HepG2 (cell line): Measurements from ENCODE around the gene TBC1D16. TPM values are rescaled to one million over a fixed set of nuclear protein-coding genes. Genes with fewer than 3 reads are reported as not detected.

Experiments
- CCAR2 ChIP-seq: fragments of 200-400 bp; formaldehyde crosslinking; optimal IDR thresholded peaks from 2 replicates; pipeline ENCODE3; 2018; ENCODE audit warnings: low read depth, mild to moderate bottlenecking, low read length, moderate library complexity
- FOXA3 ChIP-seq: IDR thresholded peaks from 2 replicates; pipeline ENCODE4 v1.6.1; 2016; ENCODE audit warnings: missing genetic modification reagents, missing compliant biosample characterization
- FOXC1 ChIP-seq: sonication (generic); formaldehyde crosslinking; IDR thresholded peaks from 2 replicates; pipeline ENCODE4 v1.8.0; 2022; ENCODE audit warnings: mild to moderate bottlenecking, missing genetic modification reagents, borderline replicate concordance
- GATAD1 ChIP-seq: IDR thresholded peaks from 2 replicates; pipeline ENCODE4 v1.6.1; 2016; ENCODE audit warnings: missing genetic modification reagents, missing compliant biosample characterization
- IKZF1 ChIP-seq: fragments of 450-650 bp; IDR thresholded peaks from 2 replicates; pipeline ENCODE4 v1.7.1; 2016
- RAD21 ChIP-seq: fragments of 450-650 bp; formaldehyde crosslinking; IDR thresholded peaks from 2 replicates; pipeline ENCODE4 v1.5.0; 2020; ENCODE audit warnings: mild to moderate bottlenecking
- TCF7L2 ChIP-seq: IDR thresholded peaks from 2 replicates; pipeline ENCODE4 v1.6.1; 2011; ENCODE audit warnings: mild to moderate bottlenecking, low read depth, low read length, moderate library complexity
- YEATS4 ChIP-seq: sonication (generic); formaldehyde crosslinking; IDR thresholded peaks from 2 replicates; pipeline ENCODE4 v1.4.0; 2020; ENCODE audit warnings: missing genetic modification reagents, borderline replicate concordance
- ZBTB38 ChIP-seq: sonication (generic); formaldehyde crosslinking; IDR thresholded peaks from 2 replicates; pipeline ENCODE4 v1.5.1; 2020; ENCODE audit warnings: mild to moderate bottlenecking, missing genetic modification reagents
- ZNF17 ChIP-seq: sonication (generic); formaldehyde crosslinking; IDR thresholded peaks from 2 replicates; pipeline ENCODE4 v1.5.0; 2020; ENCODE audit warnings: mild to moderate bottlenecking, missing genetic modification reagents
- ZNF230 ChIP-seq: sonication (generic); formaldehyde crosslinking; IDR thresholded peaks from 2 replicates; pipeline ENCODE4 v1.4.0; 2020; ENCODE audit warnings: mild to moderate bottlenecking, missing genetic modification reagents
- ZNF253 ChIP-seq: sonication (generic); formaldehyde crosslinking; IDR thresholded peaks from 2 replicates; pipeline ENCODE4 v1.8.0; 2022; ENCODE audit warnings: mild to moderate bottlenecking, missing genetic modification reagents, borderline replicate concordance
- ZNF296 ChIP-seq: sonication (generic); formaldehyde crosslinking; conservative IDR thresholded peaks from 2 replicates; pipeline ENCODE4 v1.5.0; 2020; ENCODE audit warnings: mild to moderate bottlenecking, missing genetic modification reagents
- ZNF430 ChIP-seq: sonication (generic); formaldehyde crosslinking; IDR thresholded peaks from 2 replicates; pipeline ENCODE4 v1.9.0; 2021; ENCODE audit warnings: mild to moderate bottlenecking, missing genetic modification reagents
- ZNF451 ChIP-seq: sonication (generic); formaldehyde crosslinking; IDR thresholded peaks from 2 replicates; pipeline ENCODE4 v1.5.0; 2020; ENCODE audit warnings: mild to moderate bottlenecking, missing genetic modification reagents
- ZNF670 ChIP-seq: sonication (generic); formaldehyde crosslinking; IDR thresholded peaks from 2 replicates; pipeline ENCODE4 v1.8.0; 2022; ENCODE audit warnings: mild to moderate bottlenecking, missing genetic modification reagents, borderline replicate concordance
- ZSCAN31 ChIP-seq: sonication (generic); formaldehyde crosslinking; IDR thresholded peaks from 2 replicates; pipeline ENCODE4 v1.5.0; 2020; ENCODE audit warnings: low read depth, mild to moderate bottlenecking, missing genetic modification reagents
- polyA plus RNA-seq, 8 experiments: library from polyadenylated mRNA; depleted of rRNA in 3 of 8; stranded (reverse) in 7 of 8; unstranded in 1 of 8; fragments of >200 nt; fragmentation: Illumina TruSeq in 4 of 8; extraction: Trizol in 4 of 8; gene quantifications; 2 replicates each; pipeline versions ENCODE4 v1.2.1 to v1.2.3, GENCODE V29; 2011 to 2016; ENCODE audit warnings: low read depth in 4 of 8, missing spikeins in 1 of 8, mixed read lengths in 1 of 8; ENCODE audit not compliant: insufficient read depth in 1 of 8
- total RNA-seq, 5 experiments: library from RNA; depleted of rRNA; stranded (reverse); fragments of >200 nt; fragmentation: Illumina TruSeq; extraction: Trizol; gene quantifications; 2 replicates each; pipeline ENCODE4 v1.2.3, GENCODE V29; 2016; ENCODE audit warnings: low read depth in 1 of 5
- TF ChIP-seq, protein P1 (sequence below): sonication (generic); formaldehyde crosslinking; IDR thresholded peaks from 2 replicates; pipeline ENCODE4 v1.8.1; 2023; ENCODE audit warnings: mild to moderate bottlenecking, missing genetic modification reagents
- TF ChIP-seq, protein P2 (sequence below): sonication (generic); formaldehyde crosslinking; IDR thresholded peaks from 2 replicates; pipeline ENCODE4 v1.5.1; 2020; ENCODE audit warnings: mild to moderate bottlenecking, missing genetic modification reagents
- TF ChIP-seq, protein P3 (sequence below): IDR thresholded peaks from 2 replicates; pipeline ENCODE4 v1.6.1; 2016
- TF ChIP-seq, protein P4 (sequence below): IDR thresholded peaks from 2 replicates; pipeline ENCODE4 v1.6.1; 2016; ENCODE audit warnings: low read depth
- TF ChIP-seq, protein P5 (sequence below): sonication (generic); formaldehyde crosslinking; IDR thresholded peaks from 2 replicates; pipeline ENCODE4 v1.4.0; 2020; ENCODE audit warnings: missing genetic modification reagents

TBC1D16 gene
- total and polyA plus RNA-seq, 2 of the 13 experiments (the other 11 are each of a cell fraction or from before 2014, with no cell fraction given): 14.9 to 24.9 TPM

DNA sequence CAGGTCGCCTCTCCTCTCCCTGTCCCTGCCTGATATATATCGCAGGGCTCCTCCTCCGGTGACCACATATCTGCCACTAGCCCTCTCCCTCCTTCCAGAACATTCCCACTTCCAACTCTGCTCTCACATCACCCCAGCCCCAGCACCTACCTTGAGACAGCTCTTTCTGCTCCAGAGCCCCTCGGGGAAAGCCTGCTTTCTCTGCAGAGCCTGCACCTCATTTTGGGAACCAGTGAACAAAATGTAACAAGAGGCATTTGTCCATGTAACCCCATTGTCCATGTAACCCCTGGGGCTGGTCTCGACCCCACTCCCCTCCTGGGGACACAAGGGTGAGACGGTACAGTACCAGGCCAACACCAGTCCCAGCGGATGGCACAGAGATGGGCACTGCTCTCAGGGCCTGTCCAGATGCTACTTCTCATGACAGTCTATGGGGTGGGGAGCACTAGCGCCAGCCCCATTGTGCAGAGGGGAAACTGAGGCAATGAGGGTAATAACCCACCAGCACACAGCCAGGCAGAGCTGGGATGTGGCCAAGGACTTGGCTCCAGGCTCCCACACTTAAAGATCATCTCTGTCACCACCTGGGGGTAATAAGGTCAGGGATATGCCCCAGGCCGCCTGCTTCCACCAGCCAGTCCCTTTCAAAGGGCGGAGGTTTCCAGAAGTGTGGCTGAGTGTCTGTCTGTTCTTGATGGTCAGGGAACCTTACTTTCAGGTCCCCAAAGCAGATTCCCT lies 42.9 kb downstream of the TBC1D16 start (continued):
- TF ChIP-seq, protein P1, sequence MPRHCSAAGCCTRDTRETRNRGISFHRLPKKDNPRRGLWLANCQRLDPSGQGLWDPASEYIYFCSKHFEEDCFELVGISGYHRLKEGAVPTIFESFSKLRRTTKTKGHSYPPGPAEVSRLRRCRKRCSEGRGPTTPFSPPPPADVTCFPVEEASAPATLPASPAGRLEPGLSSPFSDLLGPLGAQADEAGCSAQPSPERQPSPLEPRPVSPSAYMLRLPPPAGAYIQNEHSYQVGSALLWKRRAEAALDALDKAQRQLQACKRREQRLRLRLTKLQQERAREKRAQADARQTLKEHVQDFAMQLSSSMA (CRISPR knock-in tag): no peak
- TF ChIP-seq, protein P2, sequence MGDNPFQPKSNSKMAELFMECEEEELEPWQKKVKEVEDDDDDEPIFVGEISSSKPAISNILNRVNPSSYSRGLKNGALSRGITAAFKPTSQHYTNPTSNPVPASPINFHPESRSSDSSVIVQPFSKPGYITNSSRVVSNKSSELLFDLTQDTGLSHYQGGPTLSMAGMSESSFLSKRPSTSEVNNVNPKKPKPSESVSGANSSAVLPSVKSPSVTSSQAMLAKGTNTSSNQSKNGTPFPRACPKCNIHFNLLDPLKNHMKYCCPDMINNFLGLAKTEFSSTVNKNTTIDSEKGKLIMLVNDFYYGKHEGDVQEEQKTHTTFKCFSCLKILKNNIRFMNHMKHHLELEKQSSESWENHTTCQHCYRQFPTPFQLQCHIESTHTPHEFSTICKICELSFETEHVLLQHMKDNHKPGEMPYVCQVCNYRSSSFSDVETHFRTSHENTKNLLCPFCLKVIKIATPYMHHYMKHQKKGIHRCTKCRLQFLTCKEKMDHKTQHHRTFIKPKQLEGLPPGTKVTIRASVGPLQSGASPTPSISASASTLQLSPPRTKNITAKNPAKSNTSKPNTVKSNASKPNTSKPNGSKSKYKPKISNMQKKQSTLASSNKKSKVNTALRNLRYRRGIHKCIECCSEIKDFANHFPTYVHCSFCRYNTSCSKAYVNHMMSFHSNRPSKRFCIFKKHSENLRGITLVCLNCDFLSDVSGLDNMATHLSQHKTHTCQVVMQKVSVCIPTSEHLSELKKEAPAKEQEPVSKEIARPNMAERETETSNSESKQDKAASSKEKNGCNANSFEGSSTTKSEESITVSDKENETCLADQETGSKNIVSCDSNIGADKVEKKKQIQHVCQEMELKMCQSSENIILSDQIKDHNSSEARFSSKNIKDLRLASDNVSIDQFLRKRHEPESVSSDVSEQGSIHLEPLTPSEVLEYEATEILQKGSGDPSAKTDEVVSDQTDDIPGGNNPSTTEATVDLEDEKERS (CRISPR knock-in tag): no peak
- TF ChIP-seq, protein P3, sequence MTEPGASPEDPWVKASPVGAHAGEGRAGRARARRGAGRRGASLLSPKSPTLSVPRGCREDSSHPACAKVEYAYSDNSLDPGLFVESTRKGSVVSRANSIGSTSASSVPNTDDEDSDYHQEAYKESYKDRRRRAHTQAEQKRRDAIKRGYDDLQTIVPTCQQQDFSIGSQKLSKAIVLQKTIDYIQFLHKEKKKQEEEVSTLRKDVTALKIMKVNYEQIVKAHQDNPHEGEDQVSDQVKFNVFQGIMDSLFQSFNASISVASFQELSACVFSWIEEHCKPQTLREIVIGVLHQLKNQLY (CRISPR knock-in tag): 0 out of 2 replicates have a peak, but pooled peaks have one; percentile 2
- no peak for TF ChIP-seq ZNF296 (CRISPR knock-in tag)
- no peak for TF ChIP-seq FOXA3 (CRISPR knock-in tag)
- no peak for TF ChIP-seq ZNF430 (CRISPR knock-in tag)
- TF ChIP-seq, protein P4, sequence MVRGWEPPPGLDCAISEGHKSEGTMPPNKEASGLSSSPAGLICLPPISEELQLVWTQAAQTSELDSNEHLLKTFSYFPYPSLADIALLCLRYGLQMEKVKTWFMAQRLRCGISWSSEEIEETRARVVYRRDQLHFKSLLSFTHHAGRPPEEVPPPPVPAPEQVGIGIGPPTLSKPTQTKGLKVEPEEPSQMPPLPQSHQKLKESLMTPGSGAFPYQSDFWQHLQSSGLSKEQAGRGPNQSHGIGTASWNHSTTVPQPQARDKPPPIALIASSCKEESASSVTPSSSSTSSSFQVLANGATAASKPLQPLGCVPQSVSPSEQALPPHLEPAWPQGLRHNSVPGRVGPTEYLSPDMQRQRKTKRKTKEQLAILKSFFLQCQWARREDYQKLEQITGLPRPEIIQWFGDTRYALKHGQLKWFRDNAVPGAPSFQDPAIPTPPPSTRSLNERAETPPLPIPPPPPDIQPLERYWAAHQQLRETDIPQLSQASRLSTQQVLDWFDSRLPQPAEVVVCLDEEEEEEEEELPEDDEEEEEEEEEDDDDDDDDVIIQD (CRISPR knock-in tag): no peak
- TF ChIP-seq ZNF17: no peak
- TF ChIP-seq ZBTB38: no peak
- TF ChIP-seq ZSCAN31 (CRISPR knock-in tag): no peak
- peak; percentile 60 for TF ChIP-seq CCAR2
- TF ChIP-seq YEATS4 (CRISPR knock-in tag): no peak
- no peak for TF ChIP-seq ZNF451 (CRISPR knock-in tag)
- TF ChIP-seq, protein P5, sequence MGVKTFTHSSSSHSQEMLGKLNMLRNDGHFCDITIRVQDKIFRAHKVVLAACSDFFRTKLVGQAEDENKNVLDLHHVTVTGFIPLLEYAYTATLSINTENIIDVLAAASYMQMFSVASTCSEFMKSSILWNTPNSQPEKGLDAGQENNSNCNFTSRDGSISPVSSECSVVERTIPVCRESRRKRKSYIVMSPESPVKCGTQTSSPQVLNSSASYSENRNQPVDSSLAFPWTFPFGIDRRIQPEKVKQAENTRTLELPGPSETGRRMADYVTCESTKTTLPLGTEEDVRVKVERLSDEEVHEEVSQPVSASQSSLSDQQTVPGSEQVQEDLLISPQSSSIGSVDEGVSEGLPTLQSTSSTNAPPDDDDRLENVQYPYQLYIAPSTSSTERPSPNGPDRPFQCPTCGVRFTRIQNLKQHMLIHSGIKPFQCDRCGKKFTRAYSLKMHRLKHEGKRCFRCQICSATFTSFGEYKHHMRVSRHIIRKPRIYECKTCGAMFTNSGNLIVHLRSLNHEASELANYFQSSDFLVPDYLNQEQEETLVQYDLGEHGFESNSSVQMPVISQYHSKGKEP (CRISPR knock-in tag): no peak
- 0 out of 2 replicates have a peak, but pooled peaks have one; percentile 5 for TF ChIP-seq ZNF230 (CRISPR knock-in tag)
- peak; percentile 55; the same call in 1 of the 2 replicates for TF ChIP-seq ZNF253 (CRISPR knock-in tag)
- no peak for TF ChIP-seq FOXC1 (CRISPR knock-in tag)
- no peak for TF ChIP-seq GATAD1 (CRISPR knock-in tag)
- TF ChIP-seq IKZF1: no peak
- peak; percentile 8; the same call in 1 of the 2 replicates for TF ChIP-seq RAD21 (CRISPR knock-in tag)
- TF ChIP-seq ZNF670 (CRISPR knock-in tag): no peak
- no peak for TF ChIP-seq TCF7L2
